ENCODE data around the gene SLC7A1. TPM values are rescaled to one million over a fixed set of nuclear protein-coding genes. Genes with fewer than 3 reads are reported as not detected.

Gene SLC7A1
- total and polyA plus RNA-seq, 2 of the 13 experiments (the other 11 are each of a cell fraction or from before 2014, with no cell fraction given) = 14.5 to 15.3 TPM

GRCh38 chr13:29516012-29516411, 79.5 kb downstream of the SLC7A1 start (continued):
- TF ChIP-seq, protein P1, sequence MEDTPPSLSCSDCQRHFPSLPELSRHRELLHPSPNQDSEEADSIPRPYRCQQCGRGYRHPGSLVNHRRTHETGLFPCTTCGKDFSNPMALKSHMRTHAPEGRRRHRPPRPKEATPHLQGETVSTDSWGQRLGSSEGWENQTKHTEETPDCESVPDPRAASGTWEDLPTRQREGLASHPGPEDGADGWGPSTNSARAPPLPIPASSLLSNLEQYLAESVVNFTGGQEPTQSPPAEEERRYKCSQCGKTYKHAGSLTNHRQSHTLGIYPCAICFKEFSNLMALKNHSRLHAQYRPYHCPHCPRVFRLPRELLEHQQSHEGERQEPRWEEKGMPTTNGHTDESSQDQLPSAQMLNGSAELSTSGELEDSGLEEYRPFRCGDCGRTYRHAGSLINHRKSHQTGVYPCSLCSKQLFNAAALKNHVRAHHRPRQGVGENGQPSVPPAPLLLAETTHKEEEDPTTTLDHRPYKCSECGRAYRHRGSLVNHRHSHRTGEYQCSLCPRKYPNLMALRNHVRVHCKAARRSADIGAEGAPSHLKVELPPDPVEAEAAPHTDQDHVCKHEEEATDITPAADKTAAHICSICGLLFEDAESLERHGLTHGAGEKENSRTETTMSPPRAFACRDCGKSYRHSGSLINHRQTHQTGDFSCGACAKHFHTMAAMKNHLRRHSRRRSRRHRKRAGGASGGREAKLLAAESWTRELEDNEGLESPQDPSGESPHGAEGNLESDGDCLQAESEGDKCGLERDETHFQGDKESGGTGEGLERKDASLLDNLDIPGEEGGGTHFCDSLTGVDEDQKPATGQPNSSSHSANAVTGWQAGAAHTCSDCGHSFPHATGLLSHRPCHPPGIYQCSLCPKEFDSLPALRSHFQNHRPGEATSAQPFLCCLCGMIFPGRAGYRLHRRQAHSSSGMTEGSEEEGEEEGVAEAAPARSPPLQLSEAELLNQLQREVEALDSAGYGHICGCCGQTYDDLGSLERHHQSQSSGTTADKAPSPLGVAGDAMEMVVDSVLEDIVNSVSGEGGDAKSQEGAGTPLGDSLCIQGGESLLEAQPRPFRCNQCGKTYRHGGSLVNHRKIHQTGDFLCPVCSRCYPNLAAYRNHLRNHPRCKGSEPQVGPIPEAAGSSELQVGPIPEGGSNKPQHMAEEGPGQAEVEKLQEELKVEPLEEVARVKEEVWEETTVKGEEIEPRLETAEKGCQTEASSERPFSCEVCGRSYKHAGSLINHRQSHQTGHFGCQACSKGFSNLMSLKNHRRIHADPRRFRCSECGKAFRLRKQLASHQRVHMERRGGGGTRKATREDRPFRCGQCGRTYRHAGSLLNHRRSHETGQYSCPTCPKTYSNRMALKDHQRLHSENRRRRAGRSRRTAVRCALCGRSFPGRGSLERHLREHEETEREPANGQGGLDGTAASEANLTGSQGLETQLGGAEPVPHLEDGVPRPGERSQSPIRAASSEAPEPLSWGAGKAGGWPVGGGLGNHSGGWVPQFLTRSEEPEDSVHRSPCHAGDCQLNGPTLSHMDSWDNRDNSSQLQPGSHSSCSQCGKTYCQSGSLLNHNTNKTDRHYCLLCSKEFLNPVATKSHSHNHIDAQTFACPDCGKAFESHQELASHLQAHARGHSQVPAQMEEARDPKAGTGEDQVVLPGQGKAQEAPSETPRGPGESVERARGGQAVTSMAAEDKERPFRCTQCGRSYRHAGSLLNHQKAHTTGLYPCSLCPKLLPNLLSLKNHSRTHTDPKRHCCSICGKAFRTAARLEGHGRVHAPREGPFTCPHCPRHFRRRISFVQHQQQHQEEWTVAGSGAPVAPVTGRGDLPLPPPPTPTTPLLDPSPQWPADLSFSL (CRISPR knock-in tag; IDR thresholded peaks at IDR 0.05) = no peak
- TF ChIP-seq KLF12 (CRISPR knock-in tag; IDR thresholded peaks at IDR 0.05; ENCODE audit: borderline replicate concordance) (no peak), RERE (CRISPR knock-in tag; IDR thresholded peaks at IDR 0.05; ENCODE audit: low read depth) (no peak), ARNTL (CRISPR knock-in tag; IDR thresholded peaks at IDR 0.05) (no peak), NFYB (CRISPR knock-in tag; IDR thresholded peaks at IDR 0.05) (no peak), ZNF724P (CRISPR knock-in tag; IDR thresholded peaks at IDR 0.05; ENCODE audit: borderline replicate concordance) (no peak), ZEB1 (IDR thresholded peaks at IDR 0.05; ENCODE audit: insufficient replicate concordance, low read depth) (no peak), XBP1 (CRISPR knock-in tag; IDR thresholded peaks at IDR 0.05) (no peak)
- TF ChIP-seq, protein P2, sequence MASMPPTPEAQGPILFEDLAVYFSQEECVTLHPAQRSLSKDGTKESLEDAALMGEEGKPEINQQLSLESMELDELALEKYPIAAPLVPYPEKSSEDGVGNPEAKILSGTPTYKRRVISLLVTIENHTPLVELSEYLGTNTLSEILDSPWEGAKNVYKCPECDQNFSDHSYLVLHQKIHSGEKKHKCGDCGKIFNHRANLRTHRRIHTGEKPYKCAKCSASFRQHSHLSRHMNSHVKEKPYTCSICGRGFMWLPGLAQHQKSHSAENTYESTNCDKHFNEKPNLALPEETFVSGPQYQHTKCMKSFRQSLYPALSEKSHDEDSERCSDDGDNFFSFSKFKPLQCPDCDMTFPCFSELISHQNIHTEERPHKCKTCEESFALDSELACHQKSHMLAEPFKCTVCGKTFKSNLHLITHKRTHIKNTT (CRISPR knock-in tag; IDR thresholded peaks at IDR 0.05) = no peak
- TF ChIP-seq, protein P3, sequence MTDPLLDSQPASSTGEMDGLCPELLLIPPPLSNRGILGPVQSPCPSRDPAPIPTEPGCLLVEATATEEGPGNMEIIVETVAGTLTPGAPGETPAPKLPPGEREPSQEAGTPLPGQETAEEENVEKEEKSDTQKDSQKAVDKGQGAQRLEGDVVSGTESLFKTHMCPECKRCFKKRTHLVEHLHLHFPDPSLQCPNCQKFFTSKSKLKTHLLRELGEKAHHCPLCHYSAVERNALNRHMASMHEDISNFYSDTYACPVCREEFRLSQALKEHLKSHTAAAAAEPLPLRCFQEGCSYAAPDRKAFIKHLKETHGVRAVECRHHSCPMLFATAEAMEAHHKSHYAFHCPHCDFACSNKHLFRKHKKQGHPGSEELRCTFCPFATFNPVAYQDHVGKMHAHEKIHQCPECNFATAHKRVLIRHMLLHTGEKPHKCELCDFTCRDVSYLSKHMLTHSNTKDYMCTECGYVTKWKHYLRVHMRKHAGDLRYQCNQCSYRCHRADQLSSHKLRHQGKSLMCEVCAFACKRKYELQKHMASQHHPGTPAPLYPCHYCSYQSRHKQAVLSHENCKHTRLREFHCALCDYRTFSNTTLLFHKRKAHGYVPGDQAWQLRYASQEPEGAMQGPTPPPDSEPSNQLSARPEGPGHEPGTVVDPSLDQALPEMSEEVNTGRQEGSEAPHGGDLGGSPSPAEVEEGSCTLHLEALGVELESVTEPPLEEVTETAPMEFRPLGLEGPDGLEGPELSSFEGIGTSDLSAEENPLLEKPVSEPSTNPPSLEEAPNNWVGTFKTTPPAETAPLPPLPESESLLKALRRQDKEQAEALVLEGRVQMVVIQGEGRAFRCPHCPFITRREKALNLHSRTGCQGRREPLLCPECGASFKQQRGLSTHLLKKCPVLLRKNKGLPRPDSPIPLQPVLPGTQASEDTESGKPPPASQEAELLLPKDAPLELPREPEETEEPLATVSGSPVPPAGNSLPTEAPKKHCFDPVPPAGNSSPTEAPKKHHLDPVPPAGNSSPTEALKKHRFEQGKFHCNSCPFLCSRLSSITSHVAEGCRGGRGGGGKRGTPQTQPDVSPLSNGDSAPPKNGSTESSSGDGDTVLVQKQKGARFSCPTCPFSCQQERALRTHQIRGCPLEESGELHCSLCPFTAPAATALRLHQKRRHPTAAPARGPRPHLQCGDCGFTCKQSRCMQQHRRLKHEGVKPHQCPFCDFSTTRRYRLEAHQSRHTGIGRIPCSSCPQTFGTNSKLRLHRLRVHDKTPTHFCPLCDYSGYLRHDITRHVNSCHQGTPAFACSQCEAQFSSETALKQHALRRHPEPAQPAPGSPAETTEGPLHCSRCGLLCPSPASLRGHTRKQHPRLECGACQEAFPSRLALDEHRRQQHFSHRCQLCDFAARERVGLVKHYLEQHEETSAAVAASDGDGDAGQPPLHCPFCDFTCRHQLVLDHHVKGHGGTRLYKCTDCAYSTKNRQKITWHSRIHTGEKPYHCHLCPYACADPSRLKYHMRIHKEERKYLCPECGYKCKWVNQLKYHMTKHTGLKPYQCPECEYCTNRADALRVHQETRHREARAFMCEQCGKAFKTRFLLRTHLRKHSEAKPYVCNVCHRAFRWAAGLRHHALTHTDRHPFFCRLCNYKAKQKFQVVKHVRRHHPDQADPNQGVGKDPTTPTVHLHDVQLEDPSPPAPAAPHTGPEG (CRISPR knock-in tag; IDR thresholded peaks at IDR 0.05) = no peak
